Muscle layer of duodenum (tissue), 2 donors: ENCODE results near the gene TMCO4.

Experiments used
- H3K27ac ChIP-seq: one replicate; pipeline ENCODE4 v1.7.0; 2013; ENCODE audit warnings: mild to moderate bottlenecking, low read length
- H3K27me3 ChIP-seq: one replicate; pipeline ENCODE4 v1.7.0; 2013; ENCODE audit warnings: low read depth, mild to moderate bottlenecking, control low read depth, low read length
- H3K36me3 ChIP-seq, 2 donors: one replicate each; pipeline ENCODE4 v1.7.0; 2013; ENCODE audit warnings: low read length in 2 of 2, control low read depth in 1 of 2, mild to moderate bottlenecking in 1 of 2; ENCODE audit not compliant: insufficient read depth in 2 of 2, control insufficient read depth in 1 of 2
- H3K4me1 ChIP-seq, 2 donors: one replicate each; pipeline ENCODE4 v1.7.0; 2013; ENCODE audit warnings: low read length in 2 of 2, mild to moderate bottlenecking in 2 of 2, control low read depth in 1 of 2, moderate library complexity in 1 of 2; ENCODE audit not compliant: insufficient read depth in 2 of 2, control insufficient read depth in 1 of 2
- H3K4me3 ChIP-seq, 2 donors: one replicate each; pipeline ENCODE4 v1.7.0; 2013; ENCODE audit warnings: low read length in 2 of 2, low read depth in 1 of 2, mild to moderate bottlenecking in 1 of 2
- H3K9me3 ChIP-seq, 2 donors: one replicate each; pipeline ENCODE4 v1.7.0; 2013; ENCODE audit warnings: low read length in 2 of 2, control low read depth in 1 of 2, mild to moderate bottlenecking in 1 of 2; ENCODE audit not compliant: control insufficient read depth in 1 of 2
- donor health status: healthy.

The TMCO4 gene

GRCh38 chr1:19695772-19696171, 103.9 kb downstream of the TMCO4 start:
- Histone ChIP-seq H3K36me3 (peaks cover 0 to 54% of the 10 kb centered on the region in 2 donors), H3K27me3 (no peaks in the 10 kb centered on the region), H3K4me1 (no peaks in the 10 kb centered on the region), H3K27ac (no peak overlapping the region), H3K4me3 (no peak overlapping the region), H3K9me3 (no peaks in the 10 kb centered on the region)

- no peaks in the 10 kb centered on the region for H3K4me1 ChIP-seq
- no peaks in the 10 kb centered on the region for H3K27me3 ChIP-seq
- no peak overlapping the region for H3K4me3 ChIP-seq
- H3K36me3 ChIP-seq = peaks cover 0 to 51% of the 10 kb centered on the region in 2 donors
- no peak overlapping the region for H3K27ac ChIP-seq
- H3K9me3 ChIP-seq = peaks cover 0 to 2% of the 10 kb centered on the region in 2 donors
Measured at GRCh38 chr1:19694298-19694697, 105.4 kb downstream of the TMCO4 start.

GRCh38 chr1:19690342-19690741, 109.4 kb downstream of the TMCO4 start:
- Histone ChIP-seq H3K4me3 (no peak overlapping the region), H3K4me1 (no peaks in the 10 kb centered on the region), H3K27ac (no peak overlapping the region), H3K36me3 (peaks cover 0 to 51% of the 10 kb centered on the region in 2 donors), H3K27me3 (no peaks in the 10 kb centered on the region), H3K9me3 (peaks cover 0 to 7% of the 10 kb centered on the region in 2 donors)

GRCh38 chr1:19689856-19690255, 109.9 kb downstream of the TMCO4 start:
- Histone ChIP-seq H3K36me3 (peaks cover 0 to 46% of the 10 kb centered on the region in 2 donors), H3K9me3 (peaks cover 0 to 7% of the 10 kb centered on the region in 2 donors), H3K27me3 (no peaks in the 10 kb centered on the region), H3K4me3 (no peak overlapping the region), H3K27ac (no peak overlapping the region), H3K4me1 (no peaks in the 10 kb centered on the region)

GRCh38 chr1:19689085-19689757, 110.5 kb downstream of the TMCO4 start:
- Histone ChIP-seq H3K4me3 (no peak overlapping the region), H3K4me1 (no peaks in the 10 kb centered on the region), H3K36me3 (peaks cover 3 to 45% of the 10 kb centered on the region in 2 donors), H3K9me3 (peaks cover 0 to 7% of the 10 kb centered on the region in 2 donors), H3K27me3 (no peaks in the 10 kb centered on the region), H3K27ac (no peak overlapping the region)

GRCh38 chr1:19688041-19688842, 111.5 kb downstream of the TMCO4 start:
- peaks cover 4 to 39% of the 10 kb centered on the region in 2 donors for H3K36me3 ChIP-seq
- H3K4me1 ChIP-seq = no peaks in the 10 kb centered on the region
- no peaks in the 10 kb centered on the region for H3K27me3 ChIP-seq
- no peak overlapping the region for H3K4me3 ChIP-seq
- H3K9me3 ChIP-seq = peaks cover 0 to 7% of the 10 kb centered on the region in 2 donors
- H3K27ac ChIP-seq = no peak overlapping the region

- Histone ChIP-seq H3K27me3 (no peaks in the 10 kb centered on the region), H3K9me3 (peaks cover 0 to 7% of the 10 kb centered on the region in 2 donors), H3K4me1 (no peaks in the 10 kb centered on the region), H3K4me3 (no peak overlapping the region), H3K27ac (no peak overlapping the region), H3K36me3 (peaks cover 4 to 47% of the 10 kb centered on the region in 2 donors)
Measured at GRCh38 chr1:19687414-19687813, 112.3 kb downstream of the TMCO4 start.

GRCh38 chr1:19685994-19686393, 113.7 kb downstream of the TMCO4 start:
- peaks cover 4 to 42% of the 10 kb centered on the region in 2 donors for H3K36me3 ChIP-seq
- no peaks in the 10 kb centered on the region for H3K4me1 ChIP-seq
- H3K27ac ChIP-seq = no peak overlapping the region
- H3K27me3 ChIP-seq = no peaks in the 10 kb centered on the region
- H3K9me3 ChIP-seq = peaks cover 0 to 7% of the 10 kb centered on the region in 2 donors
- H3K4me3 ChIP-seq = no peak overlapping the region

GRCh38 chr1:19684677-19685076, 115.0 kb downstream of the TMCO4 start:
- H3K9me3 ChIP-seq = peaks cover 0 to 5% of the 10 kb centered on the region in 2 donors
- H3K27ac ChIP-seq = no peak overlapping the region
- no peaks in the 10 kb centered on the region for H3K27me3 ChIP-seq
- no peak overlapping the region for H3K4me3 ChIP-seq
- H3K36me3 ChIP-seq = peaks cover 4 to 33% of the 10 kb centered on the region in 2 donors
- H3K4me1 ChIP-seq = no peaks in the 10 kb centered on the region

- Histone ChIP-seq H3K27ac (no peak overlapping the region), H3K4me1 (no peaks in the 10 kb centered on the region), H3K9me3 (peaks cover 0 to 5% of the 10 kb centered on the region in 2 donors), H3K4me3 (no peak overlapping the region), H3K27me3 (no peaks in the 10 kb centered on the region), H3K36me3 (peaks cover 4 to 33% of the 10 kb centered on the region in 2 donors)
Measured at GRCh38 chr1:19683351-19683750, 116.4 kb downstream of the TMCO4 start.

- Histone ChIP-seq H3K27ac (no peak overlapping the region), H3K36me3 (peaks cover 4 to 30% of the 10 kb centered on the region in 2 donors), H3K4me1 (no peaks in the 10 kb centered on the region), H3K4me3 (no peak overlapping the region), H3K9me3 (peaks cover 0 to 5% of the 10 kb centered on the region in 2 donors), H3K27me3 (no peaks in the 10 kb centered on the region)
Measured at GRCh38 chr1:19682901-19683300, 116.8 kb downstream of the TMCO4 start.
